WTC11 (cell line): ENCODE data around the gene SLC26A8. TPM values are rescaled to one million over a fixed set of nuclear protein-coding genes. Genes with fewer than 3 reads are reported as not detected.

Experiments
- ATAC-seq: fragments of 200-7000 bp; cut with Tn5 transposase; 2 replicates; pipeline ENCODE4 v1.10.0; 2021; ENCODE audit warnings: mild to moderate bottlenecking, moderate library complexity
- CTCF ChIA-PET: fragments of 300-600 bp; sonication (Branson Sonifier 250); formaldehyde crosslinking; loops from one replicate; lab custom pipeline; 2021; ENCODE audit warnings: antibody characterized with exemption; lab: Charles Lee
- POLR2A ChIA-PET: fragments of 350-600 bp; sonication (Branson Sonifier 250); formaldehyde crosslinking; loops from one replicate; lab custom pipeline; 2021; ENCODE audit warnings: antibody characterized with exemption; lab: Charles Lee
- DNase-seq: peaks from one replicate; pipeline ENCODE4 v3.0.0; 2021; ENCODE audit warnings: low spot score
- H3K27ac Mint-ChIP-seq: 2 replicates; pipeline ENCODE4 v1.8.0; 2021; ENCODE audit warnings: mixed read lengths
- H3K27me3 Mint-ChIP-seq: 2 replicates; pipeline ENCODE4 v1.8.0; 2021; ENCODE audit warnings: low read depth, mild to moderate bottlenecking, moderate library complexity, mixed read lengths
- H3K36me3 Mint-ChIP-seq: 2 replicates; pipeline ENCODE4 v1.8.0; 2021; ENCODE audit warnings: mixed read lengths
- H3K4me1 Mint-ChIP-seq: 2 replicates; pipeline ENCODE4 v1.8.0; 2022; ENCODE audit warnings: mixed read lengths
- H3K4me3 Mint-ChIP-seq: 2 replicates; pipeline ENCODE4 v1.8.0; 2021; ENCODE audit warnings: mild to moderate bottlenecking, moderate library complexity, mixed read lengths
- H3K9me3 Mint-ChIP-seq: 2 replicates; pipeline ENCODE4 v1.8.0; 2021; ENCODE audit warnings: mixed read lengths
- CREB1 ChIP-seq: sonication (generic); formaldehyde crosslinking; IDR thresholded peaks from 2 replicates; pipeline ENCODE4 v1.8.0; 2023; ENCODE audit warnings: mild to moderate bottlenecking, missing genetic modification reagents
- KAT7 ChIP-seq: sonication (generic); formaldehyde crosslinking; IDR thresholded peaks from 2 replicates; pipeline ENCODE4 v1.8.1; 2023; ENCODE audit warnings: missing genetic modification reagents, mild to moderate bottlenecking, borderline replicate concordance
- MYBL2 ChIP-seq: sonication (generic); formaldehyde crosslinking; IDR thresholded peaks from 2 replicates; pipeline ENCODE4 v1.8.1; 2023; ENCODE audit warnings: mild to moderate bottlenecking, moderate library complexity, missing genetic modification reagents
- NR2C2 ChIP-seq: sonication (generic); formaldehyde crosslinking; IDR thresholded peaks from 2 replicates; pipeline ENCODE4 v1.8.0; 2022; ENCODE audit warnings: mild to moderate bottlenecking, missing genetic modification reagents
- OVOL2 ChIP-seq: fragments of 250-450 bp; sonication (Bioruptor Pico); IDR thresholded peaks from 2 replicates; pipeline ENCODE4 v1.9.0; 2021; ENCODE audit warnings: mild to moderate bottlenecking, borderline replicate concordance
- SP1 ChIP-seq: sonication (generic); formaldehyde crosslinking; conservative IDR thresholded peaks from 2 replicates; pipeline ENCODE4 v1.8.1; 2022; ENCODE audit warnings: missing genetic modification reagents
- TEAD1 ChIP-seq: sonication (generic); formaldehyde crosslinking; IDR thresholded peaks from 2 replicates; pipeline ENCODE4 v1.8.0; 2022; ENCODE audit warnings: mild to moderate bottlenecking, missing genetic modification reagents
- TP53 ChIP-seq: sonication (generic); formaldehyde crosslinking; IDR thresholded peaks from 2 replicates; pipeline ENCODE4 v1.8.1; 2023; ENCODE audit warnings: mild to moderate bottlenecking, missing genetic modification reagents
- ZBTB21 ChIP-seq: sonication (generic); formaldehyde crosslinking; IDR thresholded peaks from 2 replicates; pipeline ENCODE4 v1.8.1; 2023; ENCODE audit warnings: mild to moderate bottlenecking, missing genetic modification reagents, borderline replicate concordance
- ZNF232 ChIP-seq: sonication (generic); formaldehyde crosslinking; IDR thresholded peaks from 2 replicates; pipeline ENCODE4 v1.8.0; 2022; ENCODE audit warnings: mild to moderate bottlenecking, missing genetic modification reagents
- ZNF317 ChIP-seq: sonication (generic); formaldehyde crosslinking; IDR thresholded peaks from 2 replicates; pipeline ENCODE4 v1.8.1; 2023; ENCODE audit warnings: low read depth, mild to moderate bottlenecking, moderate library complexity, missing genetic modification reagents, borderline replicate concordance
- ZNF396 ChIP-seq: fragments of 250-450 bp; sonication (Bioruptor Pico); IDR thresholded peaks from 2 replicates; pipeline ENCODE4 v1.8.0; 2021; ENCODE audit warnings: mild to moderate bottlenecking, moderate library complexity, borderline replicate concordance
- ZNF423 ChIP-seq: fragments of 250-450 bp; sonication (Bioruptor Pico); IDR thresholded peaks from 2 replicates; pipeline ENCODE4 v2.1.2; 2022; ENCODE audit warnings: mild to moderate bottlenecking, moderate library complexity
- total RNA-seq: library from RNA; stranded (reverse); gene quantifications from 3 replicates; pipeline ENCODE4 v1.2.3, GENCODE V29; 2021
- TF ChIP-seq, protein P1 (sequence below): sonication (generic); formaldehyde crosslinking; IDR thresholded peaks from 2 replicates; pipeline ENCODE4 v1.8.1; 2023; ENCODE audit warnings: mild to moderate bottlenecking, missing genetic modification reagents
- TF ChIP-seq, protein P2 (sequence below): fragments of 200-600 bp; IDR thresholded peaks from 2 replicates; pipeline ENCODE4 v1.8.0; 2022; ENCODE audit warnings: antibody characterized with exemption
- TF ChIP-seq, protein P3 (sequence below): sonication (generic); formaldehyde crosslinking; IDR thresholded peaks from 2 replicates; pipeline ENCODE4 v1.8.1; 2022; ENCODE audit warnings: missing genetic modification reagents, borderline replicate concordance
- TF ChIP-seq, protein P4 (sequence below): fragments of 250-450 bp; sonication (Bioruptor Pico); IDR thresholded peaks from 2 replicates; pipeline ENCODE4 v1.9.0; 2021; ENCODE audit warnings: mild to moderate bottlenecking, borderline replicate concordance
- TF ChIP-seq, protein P5 (sequence below): sonication (generic); formaldehyde crosslinking; IDR thresholded peaks from 2 replicates; pipeline ENCODE4 v1.8.1; 2023; ENCODE audit warnings: mild to moderate bottlenecking, moderate library complexity, missing genetic modification reagents
- TF ChIP-seq, protein P6 (sequence below): sonication (generic); formaldehyde crosslinking; conservative IDR thresholded peaks from 2 replicates; pipeline ENCODE4 v1.8.1; 2023; ENCODE audit warnings: mild to moderate bottlenecking, low read depth, missing genetic modification reagents, moderate library complexity
- TF ChIP-seq, protein P7 (sequence below): fragments of 250-450 bp; sonication (Bioruptor Pico); IDR thresholded peaks from 2 replicates; pipeline ENCODE4 v1.9.0; 2021; ENCODE audit warnings: mild to moderate bottlenecking

SLC26A8 gene
- total RNA-seq, 1 experiment from 2014 or later = 0.50 TPM

DNA sequence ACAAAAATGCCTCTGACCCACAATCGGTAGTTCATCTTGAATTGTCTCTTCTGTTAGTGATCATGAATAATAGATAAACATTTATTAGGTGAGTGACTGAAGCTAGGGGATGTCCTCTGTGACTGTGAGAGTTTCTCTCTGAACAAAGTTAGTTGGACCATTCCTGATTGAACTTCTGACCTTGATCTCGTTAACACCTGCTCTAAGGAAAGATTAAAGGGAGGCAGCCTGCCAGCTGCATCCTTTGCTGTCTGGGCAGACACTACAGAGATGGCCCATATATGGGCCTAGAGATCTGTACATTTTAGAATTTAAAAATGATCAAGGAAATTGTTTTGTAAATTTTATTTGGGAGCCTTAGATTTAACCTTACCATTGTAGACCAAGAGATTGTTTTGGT lies 30.5 kb upstream of the SLC26A8 start:
- CTCF ChIA-PET = no interaction called here
- Mint-ChIP-seq H3K27ac (no peak overlapping the region), H3K4me1 (no peaks in the 10 kb centered on the region), H3K9me3 (no peaks in the 10 kb centered on the region), H3K36me3 (peaks cover 5% of the 10 kb centered on the region), H3K27me3 (no peaks in the 10 kb centered on the region), H3K4me3 (no peak overlapping the region)
- POLR2A ChIA-PET = no interaction called here
- ATAC-seq (no peak), DNase-seq (no peak)
- TF ChIP-seq, protein P1, sequence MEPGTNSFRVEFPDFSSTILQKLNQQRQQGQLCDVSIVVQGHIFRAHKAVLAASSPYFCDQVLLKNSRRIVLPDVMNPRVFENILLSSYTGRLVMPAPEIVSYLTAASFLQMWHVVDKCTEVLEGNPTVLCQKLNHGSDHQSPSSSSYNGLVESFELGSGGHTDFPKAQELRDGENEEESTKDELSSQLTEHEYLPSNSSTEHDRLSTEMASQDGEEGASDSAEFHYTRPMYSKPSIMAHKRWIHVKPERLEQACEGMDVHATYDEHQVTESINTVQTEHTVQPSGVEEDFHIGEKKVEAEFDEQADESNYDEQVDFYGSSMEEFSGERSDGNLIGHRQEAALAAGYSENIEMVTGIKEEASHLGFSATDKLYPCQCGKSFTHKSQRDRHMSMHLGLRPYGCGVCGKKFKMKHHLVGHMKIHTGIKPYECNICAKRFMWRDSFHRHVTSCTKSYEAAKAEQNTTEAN (CRISPR knock-in tag) = no peak
- TF ChIP-seq, protein P2, sequence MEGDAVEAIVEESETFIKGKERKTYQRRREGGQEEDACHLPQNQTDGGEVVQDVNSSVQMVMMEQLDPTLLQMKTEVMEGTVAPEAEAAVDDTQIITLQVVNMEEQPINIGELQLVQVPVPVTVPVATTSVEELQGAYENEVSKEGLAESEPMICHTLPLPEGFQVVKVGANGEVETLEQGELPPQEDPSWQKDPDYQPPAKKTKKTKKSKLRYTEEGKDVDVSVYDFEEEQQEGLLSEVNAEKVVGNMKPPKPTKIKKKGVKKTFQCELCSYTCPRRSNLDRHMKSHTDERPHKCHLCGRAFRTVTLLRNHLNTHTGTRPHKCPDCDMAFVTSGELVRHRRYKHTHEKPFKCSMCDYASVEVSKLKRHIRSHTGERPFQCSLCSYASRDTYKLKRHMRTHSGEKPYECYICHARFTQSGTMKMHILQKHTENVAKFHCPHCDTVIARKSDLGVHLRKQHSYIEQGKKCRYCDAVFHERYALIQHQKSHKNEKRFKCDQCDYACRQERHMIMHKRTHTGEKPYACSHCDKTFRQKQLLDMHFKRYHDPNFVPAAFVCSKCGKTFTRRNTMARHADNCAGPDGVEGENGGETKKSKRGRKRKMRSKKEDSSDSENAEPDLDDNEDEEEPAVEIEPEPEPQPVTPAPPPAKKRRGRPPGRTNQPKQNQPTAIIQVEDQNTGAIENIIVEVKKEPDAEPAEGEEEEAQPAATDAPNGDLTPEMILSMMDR = no peak
- no peak for TF ChIP-seq KAT7 (CRISPR knock-in tag)
- TF ChIP-seq, protein P3, sequence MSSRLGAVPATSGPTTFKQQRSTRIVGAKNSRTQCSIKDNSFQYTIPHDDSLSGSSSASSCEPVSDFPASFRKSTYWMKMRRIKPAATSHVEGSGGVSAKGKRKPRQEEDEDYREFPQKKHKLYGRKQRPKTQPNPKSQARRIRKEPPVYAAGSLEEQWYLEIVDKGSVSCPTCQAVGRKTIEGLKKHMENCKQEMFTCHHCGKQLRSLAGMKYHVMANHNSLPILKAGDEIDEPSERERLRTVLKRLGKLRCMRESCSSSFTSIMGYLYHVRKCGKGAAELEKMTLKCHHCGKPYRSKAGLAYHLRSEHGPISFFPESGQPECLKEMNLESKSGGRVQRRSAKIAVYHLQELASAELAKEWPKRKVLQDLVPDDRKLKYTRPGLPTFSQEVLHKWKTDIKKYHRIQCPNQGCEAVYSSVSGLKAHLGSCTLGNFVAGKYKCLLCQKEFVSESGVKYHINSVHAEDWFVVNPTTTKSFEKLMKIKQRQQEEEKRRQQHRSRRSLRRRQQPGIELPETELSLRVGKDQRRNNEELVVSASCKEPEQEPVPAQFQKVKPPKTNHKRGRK (CRISPR knock-in tag) = no peak
- TF ChIP-seq ZNF396 (CRISPR knock-in tag) = no peak
- no peak for TF ChIP-seq SP1
- TF ChIP-seq MYBL2 = no peak
- no peak for TF ChIP-seq CREB1 (CRISPR knock-in tag)
- TF ChIP-seq, protein P4, sequence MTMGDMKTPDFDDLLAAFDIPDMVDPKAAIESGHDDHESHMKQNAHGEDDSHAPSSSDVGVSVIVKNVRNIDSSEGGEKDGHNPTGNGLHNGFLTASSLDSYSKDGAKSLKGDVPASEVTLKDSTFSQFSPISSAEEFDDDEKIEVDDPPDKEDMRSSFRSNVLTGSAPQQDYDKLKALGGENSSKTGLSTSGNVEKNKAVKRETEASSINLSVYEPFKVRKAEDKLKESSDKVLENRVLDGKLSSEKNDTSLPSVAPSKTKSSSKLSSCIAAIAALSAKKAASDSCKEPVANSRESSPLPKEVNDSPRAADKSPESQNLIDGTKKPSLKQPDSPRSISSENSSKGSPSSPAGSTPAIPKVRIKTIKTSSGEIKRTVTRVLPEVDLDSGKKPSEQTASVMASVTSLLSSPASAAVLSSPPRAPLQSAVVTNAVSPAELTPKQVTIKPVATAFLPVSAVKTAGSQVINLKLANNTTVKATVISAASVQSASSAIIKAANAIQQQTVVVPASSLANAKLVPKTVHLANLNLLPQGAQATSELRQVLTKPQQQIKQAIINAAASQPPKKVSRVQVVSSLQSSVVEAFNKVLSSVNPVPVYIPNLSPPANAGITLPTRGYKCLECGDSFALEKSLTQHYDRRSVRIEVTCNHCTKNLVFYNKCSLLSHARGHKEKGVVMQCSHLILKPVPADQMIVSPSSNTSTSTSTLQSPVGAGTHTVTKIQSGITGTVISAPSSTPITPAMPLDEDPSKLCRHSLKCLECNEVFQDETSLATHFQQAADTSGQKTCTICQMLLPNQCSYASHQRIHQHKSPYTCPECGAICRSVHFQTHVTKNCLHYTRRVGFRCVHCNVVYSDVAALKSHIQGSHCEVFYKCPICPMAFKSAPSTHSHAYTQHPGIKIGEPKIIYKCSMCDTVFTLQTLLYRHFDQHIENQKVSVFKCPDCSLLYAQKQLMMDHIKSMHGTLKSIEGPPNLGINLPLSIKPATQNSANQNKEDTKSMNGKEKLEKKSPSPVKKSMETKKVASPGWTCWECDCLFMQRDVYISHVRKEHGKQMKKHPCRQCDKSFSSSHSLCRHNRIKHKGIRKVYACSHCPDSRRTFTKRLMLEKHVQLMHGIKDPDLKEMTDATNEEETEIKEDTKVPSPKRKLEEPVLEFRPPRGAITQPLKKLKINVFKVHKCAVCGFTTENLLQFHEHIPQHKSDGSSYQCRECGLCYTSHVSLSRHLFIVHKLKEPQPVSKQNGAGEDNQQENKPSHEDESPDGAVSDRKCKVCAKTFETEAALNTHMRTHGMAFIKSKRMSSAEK (CRISPR knock-in tag) = no peak
- no peak for TF ChIP-seq ZNF232 (CRISPR knock-in tag)
- TF ChIP-seq TP53 (CRISPR knock-in tag) = no peak
- TF ChIP-seq TEAD1 = no peak
- no peak for TF ChIP-seq OVOL2
- TF ChIP-seq ZNF423 (CRISPR knock-in tag) = no peak
- TF ChIP-seq NR2C2 (CRISPR knock-in tag) = no peak

DNA sequence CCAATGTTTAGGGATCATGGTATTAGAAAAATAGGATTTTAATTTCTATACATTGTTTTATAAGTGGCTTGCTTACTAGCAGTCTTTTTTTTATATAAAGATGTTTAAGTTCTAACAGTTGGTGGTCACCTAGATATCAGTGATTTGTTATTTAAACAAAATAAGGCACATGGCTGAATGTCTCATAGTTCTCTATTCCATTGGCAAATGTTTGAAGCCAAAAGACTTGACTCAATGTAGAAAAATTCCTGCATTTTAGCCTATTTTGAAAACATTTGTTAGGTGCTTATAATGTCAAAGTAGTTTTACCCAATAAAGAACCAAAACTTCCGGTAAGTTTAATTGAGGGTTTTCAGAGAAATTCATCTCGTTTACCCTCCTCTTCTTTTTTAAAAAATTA lies 30.0 kb upstream of the SLC26A8 start:
- Mint-ChIP-seq H3K27ac (no peak overlapping the region), H3K4me3 (no peak overlapping the region), H3K9me3 (no peaks in the 10 kb centered on the region), H3K36me3 (no peaks in the 10 kb centered on the region; the same call in none of the 2 replicates), H3K27me3 (no peaks in the 10 kb centered on the region), H3K4me1 (no peaks in the 10 kb centered on the region)
- ChIA-PET CTCF (no interaction called here), POLR2A (no interaction called here)
- no peak for ATAC-seq
- no peak for DNase-seq
- TF ChIP-seq, protein P5, sequence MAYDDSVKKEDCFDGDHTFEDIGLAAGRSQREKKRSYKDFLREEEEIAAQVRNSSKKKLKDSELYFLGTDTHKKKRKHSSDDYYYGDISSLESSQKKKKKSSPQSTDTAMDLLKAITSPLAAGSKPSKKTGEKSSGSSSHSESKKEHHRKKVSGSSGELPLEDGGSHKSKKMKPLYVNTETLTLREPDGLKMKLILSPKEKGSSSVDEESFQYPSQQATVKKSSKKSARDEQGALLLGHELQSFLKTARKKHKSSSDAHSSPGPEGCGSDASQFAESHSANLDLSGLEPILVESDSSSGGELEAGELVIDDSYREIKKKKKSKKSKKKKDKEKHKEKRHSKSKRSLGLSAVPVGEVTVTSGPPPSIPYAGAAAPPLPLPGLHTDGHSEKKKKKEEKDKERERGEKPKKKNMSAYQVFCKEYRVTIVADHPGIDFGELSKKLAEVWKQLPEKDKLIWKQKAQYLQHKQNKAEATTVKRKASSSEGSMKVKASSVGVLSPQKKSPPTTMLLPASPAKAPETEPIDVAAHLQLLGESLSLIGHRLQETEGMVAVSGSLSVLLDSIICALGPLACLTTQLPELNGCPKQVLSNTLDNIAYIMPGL (CRISPR knock-in tag) = no peak
- TF ChIP-seq, protein P6, sequence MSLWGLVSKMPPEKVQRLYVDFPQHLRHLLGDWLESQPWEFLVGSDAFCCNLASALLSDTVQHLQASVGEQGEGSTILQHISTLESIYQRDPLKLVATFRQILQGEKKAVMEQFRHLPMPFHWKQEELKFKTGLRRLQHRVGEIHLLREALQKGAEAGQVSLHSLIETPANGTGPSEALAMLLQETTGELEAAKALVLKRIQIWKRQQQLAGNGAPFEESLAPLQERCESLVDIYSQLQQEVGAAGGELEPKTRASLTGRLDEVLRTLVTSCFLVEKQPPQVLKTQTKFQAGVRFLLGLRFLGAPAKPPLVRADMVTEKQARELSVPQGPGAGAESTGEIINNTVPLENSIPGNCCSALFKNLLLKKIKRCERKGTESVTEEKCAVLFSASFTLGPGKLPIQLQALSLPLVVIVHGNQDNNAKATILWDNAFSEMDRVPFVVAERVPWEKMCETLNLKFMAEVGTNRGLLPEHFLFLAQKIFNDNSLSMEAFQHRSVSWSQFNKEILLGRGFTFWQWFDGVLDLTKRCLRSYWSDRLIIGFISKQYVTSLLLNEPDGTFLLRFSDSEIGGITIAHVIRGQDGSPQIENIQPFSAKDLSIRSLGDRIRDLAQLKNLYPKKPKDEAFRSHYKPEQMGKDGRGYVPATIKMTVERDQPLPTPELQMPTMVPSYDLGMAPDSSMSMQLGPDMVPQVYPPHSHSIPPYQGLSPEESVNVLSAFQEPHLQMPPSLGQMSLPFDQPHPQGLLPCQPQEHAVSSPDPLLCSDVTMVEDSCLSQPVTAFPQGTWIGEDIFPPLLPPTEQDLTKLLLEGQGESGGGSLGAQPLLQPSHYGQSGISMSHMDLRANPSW = no peak
- no peak for TF ChIP-seq ZBTB21 (CRISPR knock-in tag)
- TF ChIP-seq, protein P2 = no peak
- TF ChIP-seq ZNF317 (CRISPR knock-in tag) = no peak
- TF ChIP-seq, protein P7, sequence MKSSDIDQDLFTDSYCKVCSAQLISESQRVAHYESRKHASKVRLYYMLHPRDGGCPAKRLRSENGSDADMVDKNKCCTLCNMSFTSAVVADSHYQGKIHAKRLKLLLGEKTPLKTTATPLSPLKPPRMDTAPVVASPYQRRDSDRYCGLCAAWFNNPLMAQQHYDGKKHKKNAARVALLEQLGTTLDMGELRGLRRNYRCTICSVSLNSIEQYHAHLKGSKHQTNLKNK (CRISPR knock-in tag) = no peak
